GM19023 (cell line): ENCODE data around the gene CDH2.

ENCODE experiments used
- ATAC-seq: cut with Tn5 transposase; IDR thresholded peaks from one replicate; pipeline ENCODE4 v1.9.1; 2021; ENCODE audit warnings: mild to moderate bottlenecking, moderate library complexity; ENCODE audit not compliant: unreplicated experiment

CDH2 gene

GRCh38 chr18:28127763-28128658 is 48.9 kb downstream of the CDH2 start:
- ATAC-seq, result no peak

GRCh38 chr18:28127228-28127627 is 49.7 kb downstream of the CDH2 start:
- no peak for ATAC-seq

- ATAC-seq, result no peak
These were observed 50.2 kb downstream of the CDH2 start for GRCh38 chr18:28126768-28127167.

GRCh38 chr18:28125051-28125450 is 51.9 kb downstream of the CDH2 start:
- ATAC-seq, result no peak

GRCh38 chr18:28124131-28125029 is 52.5 kb downstream of the CDH2 start:
- ATAC-seq, result no peak

GRCh38 chr18:28123401-28124030 is 53.4 kb downstream of the CDH2 start:
- ATAC-seq, result no peak

GRCh38 chr18:28120828-28121515 is 56.0 kb downstream of the CDH2 start:
- no peak for ATAC-seq

- ATAC-seq, result no peak
These were observed 60.5 kb downstream of the CDH2 start for GRCh38 chr18:28116461-28116860.

GRCh38 chr18:28115149-28115550 is 61.8 kb downstream of the CDH2 start:
- ATAC-seq, result no peak

- no peak for ATAC-seq
These were observed 62.5 kb downstream of the CDH2 start for GRCh38 chr18:28114472-28114871.

- no peak for ATAC-seq
These were observed 63.5 kb downstream of the CDH2 start for GRCh38 chr18:28113271-28114029.

- no peak for ATAC-seq
These were observed 64.9 kb downstream of the CDH2 start for GRCh38 chr18:28112056-28112470.

- no peak for ATAC-seq
These were observed 66.0 kb downstream of the CDH2 start for GRCh38 chr18:28110924-28111323.

GRCh38 chr18:28109781-28110560 is 67.0 kb downstream of the CDH2 start:
- ATAC-seq, result no peak

GRCh38 chr18:28108814-28109213 is 68.1 kb downstream of the CDH2 start:
- ATAC-seq, result no peak

GRCh38 chr18:28108254-28108653 is 68.7 kb downstream of the CDH2 start:
- ATAC-seq, result no peak

- no peak for ATAC-seq
These were observed 77.7 kb downstream of the CDH2 start for GRCh38 chr18:28099237-28099636.

GRCh38 chr18:28095631-28096030 is 81.3 kb downstream of the CDH2 start:
- no peak for ATAC-seq

- no peak for ATAC-seq
These were observed 81.9 kb downstream of the CDH2 start for GRCh38 chr18:28095041-28095440.
